Neural crest cell (in vitro differentiated cells): ENCODE measurements around the gene KCNK6. TPM values are rescaled to one million over a fixed set of nuclear protein-coding genes. Genes with fewer than 3 reads are reported as not detected.

Experiments used
- DNase-seq: peaks from one replicate; pipeline ENCODE4 v3.0.0; 2021; ENCODE audit warnings: low read depth, mixed read lengths, low spot score
- H3K27ac Mint-ChIP-seq: one replicate; pipeline ENCODE4 v1.8.0; 2021; ENCODE audit warnings: mild to moderate bottlenecking, mixed read lengths; ENCODE audit not compliant: unreplicated experiment
- H3K27me3 Mint-ChIP-seq: 2 replicates; pipeline ENCODE4 v1.8.0; 2021; ENCODE audit warnings: low read depth, mild to moderate bottlenecking, mixed read lengths
- H3K36me3 Mint-ChIP-seq: 2 replicates; pipeline ENCODE4 v1.8.0; 2021; ENCODE audit warnings: low read depth, mild to moderate bottlenecking, mixed read lengths
- H3K4me1 Mint-ChIP-seq: 2 replicates; pipeline ENCODE4 v1.8.0; 2021; ENCODE audit warnings: mixed read lengths
- H3K4me3 Mint-ChIP-seq: one replicate; pipeline ENCODE4 v1.8.0; 2021; ENCODE audit warnings: mild to moderate bottlenecking, mixed read lengths
- H3K9me3 Mint-ChIP-seq: 2 replicates; pipeline ENCODE4 v1.8.0; 2021; ENCODE audit warnings: mixed read lengths
- CTCF ChIP-seq: fragments of 200-600 bp; sonication (generic); conservative IDR thresholded peaks from 2 replicates; pipeline ENCODE4 v1.5.0; 2021; ENCODE audit warnings: antibody characterized with exemption, mild to moderate bottlenecking
- long read RNA-seq: library from polyadenylated mRNA; unstranded; transcript quantifications from one replicate; pipeline ENCODE4 v2.0.0, GENCODE V29; 2020
- total RNA-seq: library from RNA; stranded (reverse); gene quantifications from 2 replicates; pipeline ENCODE4 v1.2.1, GENCODE V29; 2021

The KCNK6 gene
- not detected in 2 replicates for total RNA-seq
- long read RNA-seq, result 0 reads

GRCh38 chr19:38319421-38320258 lies at the start of gene KCNK6:
Gene KCNK6, plus strand, starts transcription at chr19:38319845. Its CDS starts 106 bp downstream, at chr19:38319951.
- no peak within 1 kb of the TSS for H3K27ac Mint-ChIP-seq
- H3K36me3 Mint-ChIP-seq, result no peaks in the 10 kb centered on the region
- H3K27me3 Mint-ChIP-seq, result peaks cover 65% of the 10 kb centered on the region
- no peak for TF ChIP-seq CTCF
- H3K4me1 Mint-ChIP-seq, result peaks cover 14% of the 10 kb centered on the region
- H3K4me3 Mint-ChIP-seq, result peak within 1 kb of the TSS; percentile 70
- no peaks in the 10 kb centered on the region for H3K9me3 Mint-ChIP-seq
- peak; percentile 16 for DNase-seq

GRCh38 chr19:38270587-38271167 lies 49.0 kb upstream of the KCNK6 start:
- peaks cover 29% of the 10 kb centered on the region for H3K4me1 Mint-ChIP-seq
- H3K36me3 Mint-ChIP-seq, result no peaks in the 10 kb centered on the region
- H3K27ac Mint-ChIP-seq, result no peak overlapping the region
- TF ChIP-seq CTCF, result no peak
- H3K9me3 Mint-ChIP-seq, result no peaks in the 10 kb centered on the region
- peaks cover 8% of the 10 kb centered on the region for H3K27me3 Mint-ChIP-seq
- no peak overlapping the region for H3K4me3 Mint-ChIP-seq
- DNase-seq, result no peak

DNA sequence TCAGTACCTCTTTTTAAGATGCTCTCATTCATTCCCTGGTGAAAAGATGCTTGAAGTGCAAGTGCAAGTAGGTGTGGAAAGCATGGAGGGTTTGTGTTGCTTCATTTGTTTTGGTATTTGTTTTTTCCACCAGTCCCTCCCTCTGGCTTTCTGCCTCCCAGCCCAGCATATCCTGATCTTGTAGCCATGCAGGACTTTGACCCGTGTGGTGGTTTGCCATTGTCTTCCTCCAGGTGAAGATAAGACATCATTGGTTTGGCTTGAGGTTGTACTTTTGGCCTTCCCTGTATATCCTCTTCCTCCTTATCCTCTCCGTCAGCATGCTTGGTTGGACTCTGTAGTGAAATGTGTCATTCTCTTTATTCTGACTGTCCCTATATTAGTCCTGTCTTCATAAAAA lies 46.1 kb upstream of the KCNK6 start:
- Mint-ChIP-seq H3K27ac (no peak overlapping the region), H3K4me3 (no peak overlapping the region), H3K27me3 (no peaks in the 10 kb centered on the region), H3K4me1 (peaks cover 23% of the 10 kb centered on the region), H3K36me3 (no peaks in the 10 kb centered on the region), H3K9me3 (no peaks in the 10 kb centered on the region)
- no peak for TF ChIP-seq CTCF
- no peak for DNase-seq

- no peak overlapping the region for H3K4me3 Mint-ChIP-seq
Measured at GRCh38 chr19:38274739-38275138, 44.9 kb upstream of the KCNK6 start.

DNA sequence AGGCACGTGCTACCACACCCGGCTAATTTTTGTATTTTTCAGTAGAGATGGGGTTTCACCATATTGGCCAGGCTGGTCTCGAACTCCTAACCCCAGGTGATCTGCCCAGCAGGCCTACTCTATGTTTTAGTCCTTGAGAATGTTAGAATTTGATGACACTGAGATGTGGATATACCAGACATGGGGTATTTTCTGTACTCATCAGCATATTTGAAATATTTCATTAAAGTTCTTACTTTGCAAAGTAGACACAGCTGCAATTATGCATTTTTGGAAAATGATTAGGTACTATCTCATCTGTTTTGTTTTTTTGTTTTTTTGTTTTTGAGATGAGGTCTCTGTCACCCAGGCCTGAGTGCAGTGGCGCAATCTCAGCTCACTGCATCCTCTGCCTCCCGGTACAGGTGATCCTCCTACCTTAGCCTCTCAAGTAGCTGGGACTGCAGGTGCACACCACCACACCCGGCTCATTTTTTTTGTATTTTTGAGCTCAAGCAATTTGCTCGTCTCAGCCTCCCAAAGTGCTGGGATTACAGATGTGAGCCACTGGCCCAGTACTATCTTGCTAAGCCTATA lies 42.6 kb upstream of the KCNK6 start:
- no peak overlapping the region for H3K27ac Mint-ChIP-seq
- no peak overlapping the region for H3K4me3 Mint-ChIP-seq
- H3K36me3 Mint-ChIP-seq, result no peaks in the 10 kb centered on the region

More at GRCh38 chr19:38274739-38275138, 44.9 kb upstream of the KCNK6 start:
- no peak for TF ChIP-seq CTCF
- no peak overlapping the region for H3K27ac Mint-ChIP-seq
- DNase-seq, result no peak
- H3K27me3 Mint-ChIP-seq, result no peaks in the 10 kb centered on the region
- H3K9me3 Mint-ChIP-seq, result no peaks in the 10 kb centered on the region
- H3K36me3 Mint-ChIP-seq, result no peaks in the 10 kb centered on the region
- peaks cover 28% of the 10 kb centered on the region for H3K4me1 Mint-ChIP-seq

More for the DNA sequence above, 42.6 kb upstream of the KCNK6 start:
- Mint-ChIP-seq H3K4me1 (peaks cover 21% of the 10 kb centered on the region), H3K27me3 (no peaks in the 10 kb centered on the region), H3K9me3 (no peaks in the 10 kb centered on the region)
- DNase-seq, result no peak
- TF ChIP-seq CTCF, result no peak
